GM12878 (cell line): ENCODE data around the gene MAPKBP1. TPM values are rescaled to one million over a fixed set of nuclear protein-coding genes. Genes with fewer than 3 reads are reported as not detected.

Source experiments
- ATAC-seq: fragments of 200-7000 bp; cut with Tn5 transposase; 3 replicates; pipeline ENCODE4 v1.9.1; 2020; ENCODE audit warnings: mild to moderate bottlenecking, moderate library complexity
- BruUV-seq: library from RNA; stranded (reverse); fragments of 400-500 nt; replicated peaks from 2 replicates; lab custom pipeline; 2021; lab: Mats Ljungman, UMichigan
- CTCF ChIA-PET: fragments of 300-600 bp; sonication (Branson Sonifier 250); formaldehyde crosslinking; extraction: SDS; loops from one replicate; lab custom pipeline; 2021; ENCODE audit warnings: inconsistent platforms; lab: Yijun Ruan, JAX
- POLR2A ChIA-PET: fragments of 350-600 bp; formaldehyde crosslinking; extraction: SDS; loops from one replicate; lab custom pipeline; 2021; ENCODE audit warnings: inconsistent platforms; lab: Charles Lee
- RAD21 ChIA-PET: fragments of 300-600 bp; sonication (Branson Sonifier 250); formaldehyde crosslinking; loops from one replicate; lab custom pipeline; 2023; ENCODE audit warnings: antibody characterized with exemption; ENCODE audit not compliant: unreplicated experiment; lab: Charles Lee
- SMC1A ChIA-PET: fragments of 300-600 bp; sonication (Branson Sonifier 250); formaldehyde crosslinking; loops from one replicate; lab custom pipeline; 2023; ENCODE audit not compliant: unreplicated experiment, uncharacterized antibody; lab: Charles Lee
- DNase-seq: peaks from one replicate; pipeline ENCODE4 v3.0.0-alpha.2; 2011; ENCODE audit warnings: low read depth, low spot score
- FAIRE-seq: peaks from 3 replicates; lab custom pipeline; 2011; peaks lifted over from hg19 to GRCh38; lab: Jason Lieb, UNC
- H2AFZ ChIP-seq: 2 replicates; pipeline ENCODE4 v1.6.0; 2011; ENCODE audit warnings: low read depth, low read length, control low read depth; ENCODE audit not compliant: control insufficient read depth
- H3K27ac ChIP-seq: 2 replicates; pipeline ENCODE4 v1.5.1; 2011; ENCODE audit warnings: control low read depth; ENCODE audit not compliant: control insufficient read depth, insufficient read depth
- H3K27me3 ChIP-seq, 2 experiments: replicated peaks in 1 of 2; 2 replicates each; pipeline versions ENCODE4 v1.6.0 to v1.6.1; 2011; ENCODE audit warnings: low read length in 1 of 2; ENCODE audit not compliant: control insufficient read depth in 2 of 2, insufficient read depth in 2 of 2
- H3K36me3 ChIP-seq, 2 experiments: 2 replicates each; pipeline ENCODE4 v1.5.1; 2011; ENCODE audit warnings: low read length in 1 of 2; ENCODE audit not compliant: control insufficient read depth in 2 of 2, insufficient read depth in 2 of 2
- H3K4me1 ChIP-seq: 2 replicates; pipeline ENCODE4 v1.6.1; 2011; ENCODE audit warnings: mild to moderate bottlenecking, low read length, moderate library complexity, mixed read lengths; ENCODE audit not compliant: control insufficient read depth, insufficient read depth
- H3K4me2 ChIP-seq: 2 replicates; pipeline ENCODE4 v1.6.0; 2011; ENCODE audit warnings: control low read depth; ENCODE audit not compliant: control insufficient read depth, insufficient read depth
- H3K4me3 ChIP-seq: fragments of 200-600 bp; sonication (generic); 2 replicates; pipeline ENCODE4 v1.5.1; 2016
- H3K79me2 ChIP-seq: 2 replicates; pipeline ENCODE4 v1.6.0; 2011; ENCODE audit warnings: low read length; ENCODE audit not compliant: control insufficient read depth, insufficient read depth
- H3K9ac ChIP-seq: 2 replicates; pipeline ENCODE4 v1.8.0; 2011; ENCODE audit warnings: low read length, control low read depth, mixed read lengths; ENCODE audit not compliant: control insufficient read depth, insufficient read depth
- H3K9me3 ChIP-seq: replicated peaks from 3 replicates; pipeline ENCODE4 v1.5.1; 2011; ENCODE audit warnings: mild to moderate bottlenecking, low read length; ENCODE audit not compliant: control insufficient read depth, insufficient read depth
- H4K20me1 ChIP-seq: 2 replicates; pipeline ENCODE4 v1.6.0; 2011; ENCODE audit not compliant: control insufficient read depth, insufficient read depth
- ETV6 ChIP-seq, 2 experiments: fragments of 450-650 bp in 1 of 2; IDR thresholded peaks in 1 of 2; conservative IDR thresholded peaks in 1 of 2; 2 replicates each; pipeline ENCODE4 v1.6.1; 2014; ENCODE audit warnings: antibody characterized with exemption in 1 of 2, borderline replicate concordance in 1 of 2, low read depth in 1 of 2, mild to moderate bottlenecking in 1 of 2, moderate library complexity in 1 of 2
- MTA2 ChIP-seq: fragments of 450-650 bp; IDR thresholded peaks from 2 replicates; pipeline ENCODE4 v1.6.1; 2016; ENCODE audit warnings: low read depth, mild to moderate bottlenecking, moderate library complexity
- RAD21 ChIP-seq: IDR thresholded peaks from 2 replicates; pipeline ENCODE4 v1.6.1; 2011; ENCODE audit warnings: mild to moderate bottlenecking, low read depth, low read length, moderate library complexity; ENCODE audit not compliant: insufficient read depth
- SPI1 ChIP-seq: IDR thresholded peaks from 2 replicates; pipeline ENCODE4 v1.6.1; 2011; ENCODE audit warnings: low read depth, mild to moderate bottlenecking, low read length, moderate library complexity, borderline replicate concordance; ENCODE audit not compliant: insufficient read depth
- WGBS: methylation state at CpG from one replicate; pipeline ENCODE4 v1.1.6; 2016; ENCODE audit warnings: low lambda C conversion rate; ENCODE audit not compliant: insufficient replicate concordance, insufficient coverage; ENCODE audit errors: missing lambda C conversion rate; 5-methylcytosine and 5-hydroxymethylcytosine counted together
- in situ Hi-C: fragments of 300-500 bp; cut with MboI; formaldehyde crosslinking; loops from 9 replicates; pipeline ENCODE4 v1.14.3; 2018; ENCODE audit warnings: mixed read lengths
- intact Hi-C: fragments of 100-400 bp; cut with micrococcal nuclease; formaldehyde crosslinking; loops from one replicate; pipeline ENCODE4 v1.14.2; 2022; ENCODE audit not compliant: unreplicated experiment
- polyA plus RNA-seq, 11 experiments: library from polyadenylated mRNA; depleted of rRNA in 4 of 11; unstranded in 6 of 11; stranded (reverse) in 5 of 11; fragments of >200 nt; fragmentation: Nextera tagmentation in 4 of 11; fragmentation: Illumina TruSeq in 1 of 11; extraction: Ambion mirVana in 4 of 11; extraction: Trizol in 1 of 11; gene quantifications; 1 replicate in 1 of 11; 2 replicates in 10 of 11; pipeline versions ENCODE4 v1.2.1 to v1.2.3, GENCODE V29; 2011 to 2016; ENCODE audit warnings: inconsistent platforms in 2 of 11, missing spikeins in 2 of 11, low read depth in 1 of 11
- total RNA-seq, 4 experiments: library from RNA; depleted of rRNA in 3 of 4; stranded (reverse); fragments of >200 nt in 3 of 4; fragmentation: Illumina TruSeq in 1 of 4; extraction: Trizol in 1 of 4; gene quantifications; 2 replicates each; pipeline versions ENCODE4 v1.2.1 to v1.2.3, GENCODE V29; 2013 to 2021
- TF ChIP-seq, protein P1 (sequence below): fragments of 450-650 bp; IDR thresholded peaks from 2 replicates; pipeline ENCODE4 v1.6.1; 2014; ENCODE audit warnings: mild to moderate bottlenecking
- TF ChIP-seq, protein P2 (sequence below): fragments of 450-650 bp; IDR thresholded peaks from 2 replicates; pipeline ENCODE4 v1.6.1; 2016; ENCODE audit warnings: mild to moderate bottlenecking

Gene MAPKBP1
- total and polyA plus RNA-seq, 10 of the 15 experiments (the other 5 are each of a cell fraction or from before 2014, with no cell fraction given): 0.44 to 19.0 (median 7.3) TPM

DNA sequence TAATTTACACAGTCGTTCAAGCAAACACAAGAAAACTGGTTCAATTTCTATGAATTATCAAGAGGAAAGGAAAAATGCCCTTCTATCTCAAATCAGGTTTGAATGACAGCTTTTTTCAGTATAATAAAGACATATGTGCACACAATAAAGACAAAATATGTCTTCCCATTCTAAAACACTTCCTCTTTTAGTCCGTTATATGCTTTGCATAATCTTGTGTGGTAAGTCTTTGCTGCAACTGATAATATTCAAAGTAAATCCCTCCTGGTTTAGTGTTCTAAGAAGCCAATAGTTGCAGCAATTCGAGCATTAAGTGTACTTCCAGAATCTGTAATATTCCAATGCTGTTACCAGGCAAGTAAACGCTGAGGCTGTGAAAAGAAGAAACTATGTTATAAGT lies 43.7 kb upstream of the MAPKBP1 start:
- RAD21 ChIA-PET: no interaction called here
- Histone ChIP-seq H3K9me3 (no peaks in the 10 kb centered on the region), H3K9ac (no peak overlapping the region), H3K4me3 (no peak overlapping the region), H3K36me3 (peaks cover 0 to 12% of the 10 kb centered on the region in 2 experiments; a peak in 2 of 4 replicates), H3K4me2 (0 out of 2 replicates have a peak overlapping the region, but pooled peaks have one; percentile 22), H2AFZ (no peak overlapping the region; the same call in 1 of the 2 replicates), H3K4me1 (peaks cover 6% of the 10 kb centered on the region; the same call in 1 of the 2 replicates), H3K27ac (no peak overlapping the region; the same call in 1 of the 2 replicates), H3K79me2 (no peaks in the 10 kb centered on the region), H3K27me3 (no peaks in the 10 kb centered on the region), H4K20me1 (no peaks in the 10 kb centered on the region)
- TF ChIP-seq, protein P1, sequence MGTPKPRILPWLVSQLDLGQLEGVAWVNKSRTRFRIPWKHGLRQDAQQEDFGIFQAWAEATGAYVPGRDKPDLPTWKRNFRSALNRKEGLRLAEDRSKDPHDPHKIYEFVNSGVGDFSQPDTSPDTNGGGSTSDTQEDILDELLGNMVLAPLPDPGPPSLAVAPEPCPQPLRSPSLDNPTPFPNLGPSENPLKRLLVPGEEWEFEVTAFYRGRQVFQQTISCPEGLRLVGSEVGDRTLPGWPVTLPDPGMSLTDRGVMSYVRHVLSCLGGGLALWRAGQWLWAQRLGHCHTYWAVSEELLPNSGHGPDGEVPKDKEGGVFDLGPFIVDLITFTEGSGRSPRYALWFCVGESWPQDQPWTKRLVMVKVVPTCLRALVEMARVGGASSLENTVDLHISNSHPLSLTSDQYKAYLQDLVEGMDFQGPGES: no peak
- TF ChIP-seq, protein P2, sequence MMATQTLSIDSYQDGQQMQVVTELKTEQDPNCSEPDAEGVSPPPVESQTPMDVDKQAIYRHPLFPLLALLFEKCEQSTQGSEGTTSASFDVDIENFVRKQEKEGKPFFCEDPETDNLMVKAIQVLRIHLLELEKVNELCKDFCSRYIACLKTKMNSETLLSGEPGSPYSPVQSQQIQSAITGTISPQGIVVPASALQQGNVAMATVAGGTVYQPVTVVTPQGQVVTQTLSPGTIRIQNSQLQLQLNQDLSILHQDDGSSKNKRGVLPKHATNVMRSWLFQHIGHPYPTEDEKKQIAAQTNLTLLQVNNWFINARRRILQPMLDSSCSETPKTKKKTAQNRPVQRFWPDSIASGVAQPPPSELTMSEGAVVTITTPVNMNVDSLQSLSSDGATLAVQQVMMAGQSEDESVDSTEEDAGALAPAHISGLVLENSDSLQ: peak; percentile 73
- no peak for TF ChIP-seq ETV6 (conservative IDR thresholded peaks at IDR 0.05 in 1 of 2, IDR thresholded peaks at IDR 0.05 in 1 of 2; ENCODE audit: borderline replicate concordance in 1 of 2, low read depth in 1 of 2)
- TF ChIP-seq MTA2: no peak
- TF ChIP-seq SPI1: peak; percentile 93
- no peak for TF ChIP-seq RAD21
- in situ Hi-C loops: no loop called here
- ATAC-seq (no peak), DNase-seq (no peak), FAIRE-seq (no peak)
- POLR2A ChIA-PET: no interaction called here
- CTCF ChIA-PET: no interaction called here
- 26% methylated on average over 4 of the region's 4 CpGs for WGBS
- BruUV-seq: no TSS peak
- intact Hi-C loops: no loop called here
- SMC1A ChIA-PET: no interaction called here
